ENCODE data around the gene ACSM4.
"Not testable (repeated sequence)": the region's sequence is repeated elsewhere in the genome, so short reads cannot be mapped to it uniquely, and the experiment has no call there.

Gene ACSM4

GRCh38 chr12:7337790-7338189 is 33.9 kb downstream of the ACSM4 start:
- DNase-seq (ENCODE audit: low read depth in 2 of 2, low spot score in 1 of 2) = not testable (repeated sequence)

- DNase-seq (ENCODE audit: low read depth in 2 of 2, low spot score in 1 of 2) = no peak
Observed at GRCh38 chr12:7339675-7340074, 35.8 kb downstream of the ACSM4 start.

- DNase-seq (ENCODE audit: low read depth in 2 of 2, low spot score in 1 of 2) = no peak
Observed at GRCh38 chr12:7344833-7345606, 41.1 kb downstream of the ACSM4 start.

GRCh38 chr12:7346551-7347225 is 42.8 kb downstream of the ACSM4 start:
- no peak for DNase-seq (ENCODE audit: low read depth in 2 of 2, low spot score in 1 of 2)

GRCh38 chr12:7349418-7349817 is 45.5 kb downstream of the ACSM4 start:
- no peak for DNase-seq (ENCODE audit: low read depth in 2 of 2, low spot score in 1 of 2)

- DNase-seq (ENCODE audit: low read depth in 2 of 2, low spot score in 1 of 2) = no peak
Observed at GRCh38 chr12:7351177-7351576, 47.3 kb downstream of the ACSM4 start.

GRCh38 chr12:7352661-7353060 is 48.8 kb downstream of the ACSM4 start:
- DNase-seq (ENCODE audit: low read depth in 2 of 2, low spot score in 1 of 2) = no peak

- DNase-seq (ENCODE audit: low read depth in 2 of 2, low spot score in 1 of 2) = no peak
Observed at GRCh38 chr12:7354529-7354928, 50.7 kb downstream of the ACSM4 start.

- DNase-seq (ENCODE audit: low read depth in 2 of 2, low spot score in 1 of 2) = no peak
Observed at GRCh38 chr12:7361265-7361664, 57.4 kb downstream of the ACSM4 start.

- DNase-seq (ENCODE audit: low read depth in 2 of 2, low spot score in 1 of 2) = no peak
Observed at GRCh38 chr12:7362734-7363133, 58.9 kb downstream of the ACSM4 start.

GRCh38 chr12:7369274-7369729 is 65.4 kb downstream of the ACSM4 start:
- no peak for DNase-seq (ENCODE audit: low read depth in 2 of 2, low spot score in 1 of 2)

- DNase-seq (ENCODE audit: low read depth in 2 of 2, low spot score in 1 of 2) = no peak
Observed at GRCh38 chr12:7373226-7373625, 69.4 kb downstream of the ACSM4 start.

GRCh38 chr12:7374423-7375144 is 70.7 kb downstream of the ACSM4 start:
- no peak for DNase-seq (ENCODE audit: low read depth in 2 of 2, low spot score in 1 of 2)

- DNase-seq (ENCODE audit: low read depth in 2 of 2, low spot score in 1 of 2) = no peak
Observed at GRCh38 chr12:7375145-7375543, 71.3 kb downstream of the ACSM4 start.

GRCh38 chr12:7376196-7376595 is 72.3 kb downstream of the ACSM4 start:
- DNase-seq (ENCODE audit: low read depth in 2 of 2, low spot score in 1 of 2) = no peak

Measured in stimulated activated CD8-positive, alpha-beta memory T cell treated with anti-CD3 and anti-CD28 coated beads, Interleukin-4, amount 100 ng/mL, for 1 hour (primary cell).